K562 (cell line): ENCODE results near the gene DNAH1. TPM values are rescaled to one million over a fixed set of nuclear protein-coding genes. Genes with fewer than 3 reads are reported as not detected.

Source experiments
- BDP1 ChIP-seq: IDR thresholded peaks from 3 replicates; pipeline ENCODE4 v1.6.1; 2011; ENCODE audit not compliant: insufficient read length, insufficient read depth
- CC2D1A ChIP-seq: fragments of 450-650 bp; IDR thresholded peaks from 2 replicates; pipeline ENCODE4 v1.6.1; 2017; ENCODE audit warnings: mild to moderate bottlenecking
- ELF4 ChIP-seq: fragments of 450-650 bp; formaldehyde crosslinking; IDR thresholded peaks from 2 replicates; pipeline ENCODE4 v1.4.0; 2022; ENCODE audit warnings: missing genetic modification characterization
- GATAD2A ChIP-seq: fragments of 450-650 bp; IDR thresholded peaks from 2 replicates; pipeline ENCODE4 v1.6.1; 2017
- L3MBTL2 ChIP-seq: fragments of 450-650 bp; IDR thresholded peaks from 2 replicates; pipeline ENCODE4 v1.6.1; 2016; ENCODE audit warnings: mild to moderate bottlenecking, moderate library complexity
- LCOR ChIP-seq: sonication (generic); formaldehyde crosslinking; IDR thresholded peaks from 2 replicates; pipeline ENCODE4 v1.8.0; 2022; ENCODE audit warnings: mild to moderate bottlenecking, missing genetic modification reagents
- NR2C2 ChIP-seq, 2 experiments: fragments of 200-800 bp in 1 of 2; sonication (Bioruptor generic) in 1 of 2; sonication (generic) in 1 of 2; formaldehyde crosslinking in 1 of 2; IDR thresholded peaks; 2 replicates each; pipeline versions ENCODE4 v1.6.1 to v1.8.0; 2016 to 2022; ENCODE audit warnings: mild to moderate bottlenecking in 1 of 2, missing compliant biosample characterization in 1 of 2, missing genetic modification characterization in 1 of 2, missing genetic modification reagents in 1 of 2
- PHB ChIP-seq: fragments of 250-450 bp; sonication (Bioruptor Pico); IDR thresholded peaks from 2 replicates; pipeline ENCODE4 v1.5.0; 2021
- POLR3G ChIP-seq: IDR thresholded peaks from 2 replicates; pipeline ENCODE4 v1.6.1; 2011; ENCODE audit not compliant: insufficient read length, insufficient replicate concordance; ENCODE audit errors: extremely low read depth
- REST ChIP-seq, 2 experiments: fragments of 450-650 bp; formaldehyde crosslinking in 1 of 2; IDR thresholded peaks; 2 replicates each; pipeline versions ENCODE4 v1.4.0 to v1.6.1; 2014 to 2020; ENCODE audit warnings: mild to moderate bottlenecking in 2 of 2, borderline replicate concordance in 1 of 2, low read depth in 1 of 2
- THRB ChIP-seq: fragments of 450-650 bp; formaldehyde crosslinking; conservative IDR thresholded peaks from 2 replicates; pipeline ENCODE4 v1.4.0; 2022; ENCODE audit warnings: mild to moderate bottlenecking, missing genetic modification characterization
- polyA plus RNA-seq, 8 experiments: library from polyadenylated mRNA; depleted of rRNA in 4 of 8; stranded (reverse) in 5 of 8; unstranded in 3 of 8; fragments of >200 nt; fragmentation: Nextera tagmentation in 2 of 8; fragmentation: Illumina TruSeq in 1 of 8; extraction: Ambion mirVana in 2 of 8; extraction: Trizol in 1 of 8; gene quantifications; 2 replicates each; pipeline versions ENCODE4 v1.2.1 to v1.2.3, GENCODE V29; 2011 to 2014; ENCODE audit warnings: inconsistent platforms in 1 of 8, missing spikeins in 1 of 8
- total RNA-seq, 7 experiments: library from RNA; depleted of rRNA in 6 of 7; stranded (reverse); fragments of >200 nt in 6 of 7; fragmentation: Illumina TruSeq in 2 of 7; extraction: Trizol in 2 of 7; gene quantifications; 2 replicates each; pipeline versions ENCODE4 v1.2.1 to v1.2.3, GENCODE V29; 2011 to 2021; ENCODE audit warnings: low replicate concordance in 1 of 7
- TF ChIP-seq, protein P1 (sequence below): fragments of 250-450 bp; sonication (Bioruptor Pico); IDR thresholded peaks from 2 replicates; pipeline ENCODE4 v1.8.0; 2022; ENCODE audit warnings: moderate library complexity, mild to moderate bottlenecking, inconsistent platforms
- TF ChIP-seq, protein P2 (sequence below): fragments of 250-450 bp; sonication (Bioruptor Pico); IDR thresholded peaks from 2 replicates; pipeline ENCODE4 v1.5.0; 2022; ENCODE audit warnings: mild to moderate bottlenecking

The DNAH1 gene
- total and polyA plus RNA-seq, 9 of the 15 experiments (the other 6 are each of a cell fraction or from before 2014, with no cell fraction given): 0.04 to 0.84 (median 0.50) TPM

GRCh38 chr3:52446631-52447511 lies 130.8 kb downstream of the DNAH1 start (continued):
- TF ChIP-seq REST (IDR thresholded peaks at IDR 0.05; ENCODE audit: borderline replicate concordance): peak; percentile 78
- TF ChIP-seq REST (CRISPR knock-in tag; IDR thresholded peaks at IDR 0.05; ENCODE audit: low read depth): no peak
- TF ChIP-seq, protein P1, sequence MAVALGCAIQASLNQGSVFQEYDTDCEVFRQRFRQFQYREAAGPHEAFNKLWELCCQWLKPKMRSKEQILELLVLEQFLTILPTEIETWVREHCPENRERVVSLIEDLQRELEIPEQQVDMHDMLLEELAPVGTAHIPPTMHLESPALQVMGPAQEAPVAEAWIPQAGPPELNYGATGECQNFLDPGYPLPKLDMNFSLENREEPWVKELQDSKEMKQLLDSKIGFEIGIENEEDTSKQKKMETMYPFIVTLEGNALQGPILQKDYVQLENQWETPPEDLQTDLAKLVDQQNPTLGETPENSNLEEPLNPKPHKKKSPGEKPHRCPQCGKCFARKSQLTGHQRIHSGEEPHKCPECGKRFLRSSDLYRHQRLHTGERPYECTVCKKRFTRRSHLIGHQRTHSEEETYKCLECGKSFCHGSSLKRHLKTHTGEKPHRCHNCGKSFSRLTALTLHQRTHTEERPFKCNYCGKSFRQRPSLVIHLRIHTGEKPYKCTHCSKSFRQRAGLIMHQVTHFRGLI (CRISPR knock-in tag): no peak
- TF ChIP-seq LCOR: no peak
- no peak for TF ChIP-seq POLR3G
- TF ChIP-seq NR2C2 (CRISPR knock-in tag; IDR thresholded peaks at IDR 0.05): peak; percentile 35; the same call in 1 of the 2 replicates
- no peak for TF ChIP-seq NR2C2 (tag; IDR thresholded peaks at IDR 0.05)
- no peak for TF ChIP-seq GATAD2A
- TF ChIP-seq L3MBTL2: peak; percentile 32; the same call in 1 of the 2 replicates
- TF ChIP-seq, protein P2, sequence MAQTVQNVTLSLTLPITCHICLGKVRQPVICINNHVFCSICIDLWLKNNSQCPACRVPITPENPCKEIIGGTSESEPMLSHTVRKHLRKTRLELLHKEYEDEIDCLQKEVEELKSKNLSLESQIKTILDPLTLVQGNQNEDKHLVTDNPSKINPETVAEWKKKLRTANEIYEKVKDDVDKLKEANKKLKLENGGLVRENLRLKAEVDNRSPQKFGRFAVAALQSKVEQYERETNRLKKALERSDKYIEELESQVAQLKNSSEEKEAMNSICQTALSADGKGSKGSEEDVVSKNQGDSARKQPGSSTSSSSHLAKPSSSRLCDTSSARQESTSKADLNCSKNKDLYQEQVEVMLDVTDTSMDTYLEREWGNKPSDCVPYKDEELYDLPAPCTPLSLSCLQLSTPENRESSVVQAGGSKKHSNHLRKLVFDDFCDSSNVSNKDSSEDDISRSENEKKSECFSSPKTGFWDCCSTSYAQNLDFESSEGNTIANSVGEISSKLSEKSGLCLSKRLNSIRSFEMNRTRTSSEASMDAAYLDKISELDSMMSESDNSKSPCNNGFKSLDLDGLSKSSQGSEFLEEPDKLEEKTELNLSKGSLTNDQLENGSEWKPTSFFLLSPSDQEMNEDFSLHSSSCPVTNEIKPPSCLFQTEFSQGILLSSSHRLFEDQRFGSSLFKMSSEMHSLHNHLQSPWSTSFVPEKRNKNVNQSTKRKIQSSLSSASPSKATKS (CRISPR knock-in tag): no peak
- no peak for TF ChIP-seq BDP1
- no peak for TF ChIP-seq ELF4 (CRISPR knock-in tag)
- TF ChIP-seq CC2D1A: peak; percentile 65
- TF ChIP-seq PHB: no peak
- TF ChIP-seq THRB (CRISPR knock-in tag): no peak
